Activated CD4-positive, alpha-beta T cell treated with anti-CD3 and anti-CD28 coated beads, Interleukin-2, Interleukin-4, amounts not matched to agents 100 ng/mL and 50 ng/mL, durations not matched to agents 16 hours and 8 hours (primary cell): ENCODE data around the gene PAX6.

Source experiments
- DNase-seq: peaks from one replicate; pipeline ENCODE4 v3.0.0-alpha.2; 2020; ENCODE audit warnings: low spot score

The PAX6 gene

DNA sequence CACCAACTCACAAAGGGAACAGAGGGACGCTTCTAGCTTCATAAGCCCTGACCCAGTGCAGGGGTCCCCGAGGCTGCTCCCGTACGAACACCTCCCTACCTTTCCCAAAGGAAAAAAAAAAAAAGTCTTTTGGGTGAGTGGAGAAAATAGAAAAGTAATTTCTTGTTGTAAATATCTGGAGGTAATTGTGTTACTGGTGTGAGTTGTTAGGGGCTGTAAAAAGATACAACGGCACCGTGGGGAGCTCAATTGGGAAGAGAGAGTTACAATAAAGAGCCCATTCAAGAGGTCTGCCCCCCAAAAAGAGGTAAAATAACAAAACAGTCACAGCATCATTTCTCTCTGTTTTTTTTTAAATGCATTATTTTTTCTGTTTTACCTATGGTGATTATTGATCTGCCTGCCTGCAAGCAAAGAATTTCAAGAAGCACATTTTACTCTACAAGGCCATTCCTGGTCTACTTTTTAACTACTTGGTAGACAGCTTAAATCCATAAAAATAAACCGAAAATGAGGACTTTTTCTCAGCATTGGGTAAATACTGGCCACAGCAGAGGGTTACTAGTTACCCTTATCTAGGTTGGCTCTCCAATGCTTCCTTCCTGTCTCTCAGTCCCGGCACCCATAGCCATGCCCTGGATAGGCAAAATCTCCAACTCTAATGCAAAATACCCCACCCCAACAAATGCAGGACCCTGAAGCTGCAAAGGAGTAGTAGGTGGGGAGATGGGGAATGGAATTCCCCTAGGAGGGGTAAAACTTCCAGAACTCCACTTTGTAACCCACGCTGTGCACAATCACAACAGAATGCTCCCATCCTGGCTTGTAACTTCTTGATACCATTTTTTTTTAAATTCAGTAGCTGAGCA, 3.1 kb downstream of the PAX6 start:
- DNase-seq: no peak

DNA sequence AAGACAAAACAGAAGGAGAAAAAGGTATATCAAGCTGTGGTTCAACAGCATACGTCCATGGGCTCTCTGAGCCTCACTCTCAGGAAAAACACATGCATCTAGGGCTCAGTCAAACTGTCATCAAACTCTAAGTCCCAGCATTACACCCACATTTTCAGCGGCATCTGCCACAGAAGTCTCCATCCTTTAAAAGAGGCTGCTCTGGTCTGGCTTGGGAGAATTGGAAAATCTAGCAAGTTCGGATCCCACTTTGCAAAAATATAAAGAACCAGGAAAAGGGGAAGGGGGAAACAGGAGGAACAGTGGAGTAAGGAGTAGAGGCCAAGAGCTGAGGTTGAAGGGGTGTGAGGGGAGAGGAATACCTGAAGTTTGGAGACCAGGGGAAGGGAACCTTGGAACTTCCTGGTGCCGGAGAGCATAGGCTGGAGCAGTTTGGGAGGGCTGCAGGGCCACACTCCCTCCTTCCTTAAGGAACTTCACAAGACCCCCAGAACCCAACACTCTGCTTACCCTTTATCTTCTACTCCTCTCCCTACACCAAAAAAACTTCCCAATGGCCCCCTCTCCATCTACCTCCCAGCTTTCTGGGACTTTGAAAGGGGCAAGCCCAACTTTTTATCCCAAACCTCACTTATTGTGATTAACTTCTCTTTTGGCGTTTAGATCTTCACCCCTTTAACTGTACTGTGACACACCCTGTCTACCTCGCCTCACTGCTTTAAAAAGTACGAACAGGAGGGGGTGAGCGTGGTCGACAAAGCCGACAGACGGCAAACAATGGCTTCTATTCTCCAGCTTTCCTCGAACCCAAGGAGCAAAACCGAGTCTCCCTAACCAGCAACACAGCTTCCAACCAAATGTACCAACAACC, 4.0 kb downstream of the PAX6 start:
- DNase-seq: no peak

DNA sequence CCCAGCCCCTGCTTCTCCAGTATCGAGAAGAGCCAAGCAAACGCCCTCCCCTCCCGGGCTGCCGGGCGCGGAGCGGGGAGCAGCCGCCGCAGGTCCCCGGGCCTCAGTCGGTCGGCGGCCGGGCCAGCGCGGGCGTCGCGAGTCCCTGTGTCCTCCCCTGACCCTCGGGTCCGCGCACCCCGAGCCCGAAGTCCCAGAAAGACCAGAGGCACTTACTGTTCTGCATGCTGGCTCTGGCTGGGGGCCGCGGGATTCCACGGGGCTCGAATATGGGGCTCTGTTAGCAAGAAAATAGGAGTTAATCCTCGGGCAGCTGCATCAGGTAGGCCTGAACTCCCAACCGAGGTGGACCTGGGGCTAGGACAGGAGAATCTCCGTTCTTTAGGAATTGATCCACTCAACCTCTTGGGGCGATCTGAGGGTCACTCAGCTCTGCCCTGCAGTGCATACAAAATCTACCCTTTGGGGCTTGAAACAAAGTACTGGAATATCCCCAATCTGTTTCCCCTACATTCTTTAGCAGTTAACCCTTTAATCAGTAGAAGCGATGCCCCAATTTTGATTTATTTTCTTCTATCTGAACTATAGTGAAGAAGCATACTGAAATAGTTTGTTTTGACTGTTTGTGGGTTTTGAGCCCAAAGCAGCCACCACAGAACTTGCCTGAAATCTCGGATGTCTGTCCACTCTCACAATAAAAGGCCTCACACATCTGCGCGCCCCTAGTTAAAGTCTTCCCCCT, 4.8 kb downstream of the PAX6 start:
- DNase-seq: no peak

DNA sequence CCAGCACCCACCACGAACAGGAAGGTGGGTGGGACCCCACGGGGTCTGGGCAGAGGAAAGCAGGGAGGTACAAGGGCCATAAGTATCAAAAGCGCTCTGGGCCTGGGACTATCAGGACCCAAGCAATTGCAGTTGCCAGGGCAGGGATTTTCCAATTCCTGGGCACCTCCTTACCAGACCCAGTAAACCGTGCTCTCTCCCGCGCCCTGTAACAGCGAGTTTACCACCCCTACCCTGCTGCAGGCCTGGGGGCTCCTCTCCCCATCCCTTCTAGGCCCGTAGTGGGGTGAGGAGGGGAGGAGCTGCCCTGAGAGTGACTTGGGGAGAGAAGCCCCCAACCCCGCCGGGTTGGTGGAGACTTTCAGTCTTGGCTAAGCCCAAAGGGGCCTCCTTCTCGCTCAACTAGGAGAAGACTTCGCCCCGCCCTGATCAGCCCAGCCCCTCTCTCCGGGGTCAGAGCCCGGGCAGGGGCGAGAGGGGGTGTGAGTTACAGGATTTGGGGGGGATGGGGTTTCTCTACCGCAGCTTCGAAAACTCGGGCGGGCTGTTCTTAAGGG, 5.4 kb downstream of the PAX6 start:
- DNase-seq: no peak

DNA sequence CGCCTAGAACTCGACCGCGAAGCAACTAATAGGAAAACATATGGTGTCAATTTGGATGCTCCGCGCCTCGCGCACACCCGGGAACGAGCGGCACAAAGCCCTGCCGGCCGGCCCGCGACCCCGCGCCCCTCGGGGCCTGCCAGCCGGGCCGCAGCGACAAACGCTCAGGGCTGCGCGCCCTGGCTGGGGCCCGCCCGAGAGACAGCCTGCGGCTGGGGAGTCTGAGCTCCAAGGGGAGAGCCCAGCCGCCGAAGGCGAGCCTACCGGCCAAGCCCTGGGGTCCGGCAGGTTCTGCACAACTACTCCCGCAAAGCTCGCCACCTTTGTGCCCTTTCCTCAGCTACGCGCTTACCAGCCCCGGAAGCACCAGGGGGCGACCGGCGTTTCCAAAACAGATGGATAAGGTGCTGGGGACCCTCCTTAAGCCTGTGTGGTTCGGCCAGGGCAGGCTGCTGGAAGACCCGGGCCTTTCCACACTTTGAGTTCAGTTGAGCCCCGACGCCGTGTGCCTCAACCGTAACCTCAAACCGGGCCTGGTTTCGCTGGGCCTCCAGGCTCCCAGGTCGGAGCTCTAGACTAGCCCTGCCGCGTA, 6.0 kb downstream of the PAX6 start:
- DNase-seq: no peak

DNA sequence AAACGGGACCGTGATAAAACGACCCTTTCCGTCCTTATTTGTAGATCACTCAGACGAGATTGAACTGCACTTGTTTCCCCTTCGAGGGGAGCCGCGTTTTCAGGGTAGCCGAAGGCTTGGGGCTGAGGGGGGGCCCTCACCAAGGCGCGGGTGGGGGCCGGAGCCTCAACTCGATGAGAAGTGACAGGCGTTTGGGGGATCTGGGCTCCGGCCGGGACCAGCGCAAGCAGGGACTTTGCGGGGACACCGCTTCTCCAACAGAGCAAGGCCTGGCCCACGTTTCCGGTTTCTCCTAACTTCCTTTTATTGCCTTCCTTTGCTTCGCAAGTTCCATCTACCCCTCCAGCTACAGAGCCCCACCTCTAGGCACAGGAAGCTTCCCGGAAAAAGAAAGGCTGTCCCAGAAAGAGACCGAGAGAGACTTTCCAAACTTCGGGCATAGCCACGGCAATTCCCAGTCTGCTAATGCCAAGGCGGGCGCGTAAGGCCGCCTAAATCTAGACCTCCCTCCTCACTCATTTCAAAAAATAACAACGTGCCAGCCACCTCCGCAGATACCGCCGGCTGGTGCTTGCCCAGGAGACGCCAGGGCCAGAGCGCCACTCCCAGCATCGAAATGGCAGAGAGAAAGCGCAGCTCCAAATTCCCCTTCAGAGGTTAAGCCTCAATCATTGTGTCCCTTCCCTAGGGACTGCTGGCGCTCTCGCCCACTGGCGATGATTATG, 6.6 kb downstream of the PAX6 start:
- no peak for DNase-seq

DNA sequence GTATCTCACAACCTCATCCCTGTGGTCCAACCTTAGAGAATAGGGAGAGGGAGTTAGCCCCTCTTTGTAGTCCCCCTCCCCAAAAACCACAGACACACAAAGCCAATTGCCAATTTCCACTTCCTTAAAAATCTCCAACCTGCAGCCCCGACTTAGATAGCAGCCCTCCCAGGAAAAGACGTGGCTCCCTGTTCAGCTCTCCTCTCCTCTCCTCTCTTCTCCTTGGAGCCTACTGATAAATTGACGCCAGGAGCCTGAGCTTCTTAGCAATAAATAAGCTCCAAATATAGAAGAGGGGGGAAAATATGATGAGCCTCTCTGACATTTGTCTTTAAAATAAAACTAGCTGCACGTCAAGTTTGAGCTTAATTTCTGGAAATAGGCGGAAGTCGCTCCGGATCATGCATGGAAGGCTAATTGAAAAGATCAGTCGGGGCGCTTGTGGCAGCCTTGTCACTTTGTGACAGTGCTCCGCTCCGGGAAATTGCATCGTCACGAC, 7.3 kb downstream of the PAX6 start:
- DNase-seq: no peak

DNA sequence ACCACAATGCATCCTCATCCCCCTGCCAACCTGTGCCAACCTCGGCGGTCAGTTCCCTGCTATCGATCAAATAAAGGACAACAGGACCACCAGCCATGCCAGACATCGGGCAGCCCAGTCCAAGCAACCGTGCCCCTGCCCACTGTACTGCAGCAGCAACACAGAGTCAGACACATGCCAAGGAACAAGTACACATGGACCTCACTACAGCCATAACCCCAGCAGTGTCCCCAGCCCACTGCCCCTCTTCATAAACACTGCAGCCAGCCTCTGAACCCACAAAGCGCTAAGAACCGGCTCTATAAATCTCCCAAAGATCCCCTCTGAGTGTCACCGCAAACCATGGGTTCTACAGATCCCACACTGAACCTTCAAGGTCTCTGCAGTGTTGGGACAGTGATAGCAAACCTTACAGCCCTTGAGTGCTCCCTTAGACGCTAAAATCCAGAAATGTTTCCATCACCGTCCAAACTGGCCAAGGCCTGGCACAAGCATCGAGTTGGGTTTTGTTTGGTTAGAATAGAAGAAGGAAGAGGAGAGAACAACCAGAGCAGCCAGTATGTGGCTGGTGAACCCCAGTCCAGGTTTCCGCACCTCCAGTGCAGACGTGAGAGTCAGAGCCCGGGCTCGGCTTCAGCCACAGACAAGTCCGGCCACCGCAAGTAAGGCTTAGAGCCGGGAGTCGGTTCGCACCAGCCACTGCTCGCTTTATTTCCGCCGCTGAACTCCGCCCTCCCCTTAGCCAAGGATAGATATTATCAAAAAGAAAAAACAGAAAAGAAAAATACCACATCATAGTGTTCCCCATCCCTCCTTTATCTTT, 7.9 kb downstream of the PAX6 start:
- DNase-seq: no peak

DNA sequence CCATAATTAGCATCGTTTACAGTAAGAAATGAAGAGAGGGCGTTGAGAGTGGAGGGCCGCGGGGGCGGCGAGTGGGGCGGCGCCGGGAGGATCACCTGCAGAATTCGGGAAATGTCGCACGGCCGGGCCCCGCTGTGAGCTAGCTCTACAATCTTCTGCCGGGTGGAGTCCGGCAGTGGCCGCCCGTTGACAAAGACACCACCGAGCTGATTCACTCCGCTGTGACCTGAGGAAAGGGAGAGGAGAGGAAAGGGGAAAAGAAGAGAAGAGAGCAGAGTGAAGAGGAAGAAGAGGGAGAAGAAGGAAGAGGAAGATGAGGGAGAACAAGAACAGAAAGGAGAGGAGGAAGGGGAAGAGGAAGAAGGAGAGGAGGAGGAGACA, 8.5 kb downstream of the PAX6 start:
- no peak for DNase-seq

DNA sequence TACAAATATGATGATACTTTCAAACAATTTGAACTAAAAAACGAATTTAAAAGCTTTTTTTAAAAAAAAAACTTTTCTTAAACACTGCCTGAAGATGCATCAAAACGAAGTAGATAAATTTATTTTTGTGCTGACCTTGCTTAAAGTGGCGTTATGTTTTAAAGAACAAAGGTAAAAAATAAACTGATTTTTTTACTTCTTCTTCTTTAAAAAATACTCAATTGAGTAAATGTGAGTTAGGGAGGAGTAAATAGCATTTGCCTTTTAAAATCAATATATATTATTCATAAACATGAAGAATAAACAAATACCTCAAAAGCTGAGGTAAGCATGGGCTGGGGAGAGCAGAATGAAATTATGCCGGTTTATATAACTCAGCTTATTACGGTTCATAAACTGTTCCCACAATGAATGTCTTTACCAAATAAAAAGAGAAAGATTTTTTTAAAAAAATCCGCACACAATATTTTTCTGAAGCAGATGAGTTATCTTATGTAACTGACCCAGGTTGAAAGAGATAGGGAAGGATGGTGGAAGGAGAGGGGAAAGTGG, 9.0 kb downstream of the PAX6 start:
- DNase-seq: no peak

DNA sequence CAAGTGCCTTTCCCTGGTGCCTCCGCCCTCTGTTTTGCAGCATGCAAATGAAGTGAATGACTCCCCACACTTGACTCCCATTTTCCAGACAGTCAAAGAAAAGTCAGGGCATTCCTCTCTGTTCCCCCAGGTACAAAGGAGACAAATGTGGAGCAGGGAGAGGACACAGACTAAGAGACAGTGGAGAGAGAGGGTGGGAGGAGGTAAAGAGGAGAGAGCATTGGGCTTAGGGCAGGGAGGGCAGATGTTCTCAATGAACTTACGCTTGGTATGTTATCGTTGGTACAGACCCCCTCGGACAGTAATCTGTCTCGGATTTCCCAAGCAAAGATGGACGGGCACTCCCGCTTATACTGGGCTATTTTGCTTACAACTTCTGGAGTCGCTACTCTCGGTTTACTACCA, 9.8 kb downstream of the PAX6 start:
- no peak for DNase-seq

DNA sequence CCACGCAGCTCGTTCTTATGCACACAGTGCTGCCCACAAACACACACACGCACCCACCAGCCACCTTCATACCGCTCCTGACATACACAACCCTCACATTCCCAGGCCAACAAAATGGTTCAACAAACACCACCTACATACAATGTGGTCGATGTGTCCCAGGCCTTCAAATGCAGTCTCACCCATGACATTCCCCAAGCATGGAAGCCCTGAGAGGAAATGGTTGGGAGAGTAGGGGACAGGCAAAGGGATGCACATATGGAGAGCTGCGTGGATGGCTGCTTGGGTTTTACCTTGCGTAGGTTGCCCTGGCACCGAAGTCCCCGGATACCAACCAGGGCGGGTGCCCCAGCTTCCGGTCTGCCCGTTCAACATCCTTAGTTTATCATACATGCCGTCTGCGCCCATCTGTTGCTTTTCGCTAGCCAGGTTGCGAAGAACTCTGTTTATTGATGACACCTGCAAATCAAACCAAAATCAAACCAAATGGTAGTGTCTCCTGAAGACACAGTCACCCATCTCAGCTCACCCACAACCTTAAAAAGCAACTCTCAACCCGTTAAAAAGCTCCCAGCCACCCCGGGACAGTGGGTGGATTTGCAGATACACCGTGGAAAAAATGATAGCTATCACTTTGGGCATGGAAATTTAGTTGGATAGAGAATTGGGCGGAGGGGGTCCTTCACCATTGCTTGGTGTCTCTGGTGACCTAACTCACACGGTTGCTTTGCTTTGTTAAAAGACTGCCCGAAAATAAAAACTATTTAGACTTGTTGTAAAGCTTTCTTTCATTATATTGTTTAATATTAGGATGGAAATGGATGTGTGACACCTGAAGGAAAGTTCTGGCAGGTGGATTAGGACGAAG, 10.5 kb downstream of the PAX6 start:
- DNase-seq: no peak

DNA sequence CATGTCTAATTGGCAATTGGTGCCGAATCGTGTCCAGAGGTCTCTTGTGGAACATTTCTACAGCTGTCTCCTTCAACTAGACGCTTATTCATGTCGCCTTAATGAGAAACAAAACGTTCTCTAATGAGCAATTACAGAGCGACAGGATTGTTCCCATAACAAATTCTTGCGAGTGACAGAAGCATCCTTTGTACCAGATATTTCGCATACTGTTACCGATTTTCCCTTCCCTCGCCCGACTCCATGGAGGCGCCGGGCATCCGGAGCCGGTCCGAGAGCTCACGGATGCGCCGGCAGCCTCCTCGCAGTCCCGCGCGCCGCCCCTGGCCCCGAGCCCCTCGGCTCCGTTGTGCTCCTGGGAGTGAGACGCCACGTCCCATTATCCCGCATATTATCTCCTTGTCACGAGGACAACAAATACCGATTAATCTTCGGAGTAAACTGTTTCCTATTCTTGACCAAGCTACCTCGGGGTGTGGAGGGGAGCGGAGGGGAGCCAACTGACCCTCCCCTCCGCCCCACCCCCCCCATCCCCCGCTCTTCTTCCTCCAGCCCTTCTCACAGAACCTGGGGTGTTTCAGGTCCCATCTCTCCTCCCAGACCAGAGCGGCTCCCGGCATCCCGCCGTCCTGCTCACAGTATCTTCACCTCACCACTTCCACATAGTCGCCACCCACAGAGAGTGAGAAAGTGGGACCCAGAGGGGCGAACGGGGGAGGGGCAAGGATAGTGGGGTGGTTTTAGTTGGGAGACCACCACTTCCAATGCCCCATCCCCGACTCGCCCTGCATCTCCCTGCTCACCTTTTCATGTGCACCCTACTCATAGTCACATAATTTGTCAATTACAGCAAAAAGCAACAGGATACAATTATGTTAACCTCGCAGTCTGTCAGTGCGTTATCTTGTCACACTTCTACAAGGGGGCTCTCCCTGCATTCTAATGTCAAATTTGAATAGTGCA, 11.4 kb downstream of the PAX6 start:
- no peak for DNase-seq

DNA sequence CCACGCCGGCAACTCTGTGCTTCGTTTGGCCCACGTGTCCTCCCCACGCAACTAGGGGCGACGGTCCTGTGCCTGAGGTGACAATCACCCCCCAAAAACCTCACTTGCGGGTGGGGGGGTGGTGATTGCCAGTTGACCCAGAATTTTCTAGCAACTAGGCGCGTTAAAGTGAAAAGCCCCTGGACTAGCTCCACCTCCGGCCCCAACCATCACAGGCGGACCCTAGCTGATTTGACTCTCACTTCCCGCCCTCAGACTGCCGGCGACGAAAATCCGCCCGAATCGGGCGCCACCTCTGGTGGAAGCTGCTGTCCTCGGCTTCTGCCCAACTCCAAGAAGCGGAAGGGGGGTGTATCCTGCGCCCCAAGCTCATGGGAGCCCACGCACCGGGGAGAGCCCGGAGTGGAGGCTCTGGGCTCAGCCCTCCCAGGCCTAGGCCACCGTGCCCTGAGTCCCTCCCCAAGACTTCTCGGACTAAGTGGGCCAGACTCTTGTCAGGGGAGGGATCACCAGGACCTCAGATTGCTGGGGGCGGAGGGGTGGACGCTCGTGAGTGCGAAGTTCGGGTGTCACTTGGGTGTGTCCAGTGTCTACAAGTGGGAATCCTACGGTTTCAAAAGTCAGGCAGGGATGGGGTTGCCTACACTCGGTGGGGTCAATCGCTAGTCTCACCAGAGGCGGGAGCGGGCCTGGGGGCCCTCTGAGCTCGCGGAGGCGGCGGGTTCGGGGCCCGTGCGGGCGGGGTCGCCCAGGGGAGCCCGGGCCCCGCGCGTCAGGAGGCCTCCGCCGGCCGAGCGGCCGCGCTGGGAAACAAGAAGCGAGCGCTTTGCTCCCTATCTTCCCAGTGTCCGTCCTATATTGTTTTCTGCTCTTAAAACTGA, 12.3 kb downstream of the PAX6 start:
- DNase-seq: no peak

DNA sequence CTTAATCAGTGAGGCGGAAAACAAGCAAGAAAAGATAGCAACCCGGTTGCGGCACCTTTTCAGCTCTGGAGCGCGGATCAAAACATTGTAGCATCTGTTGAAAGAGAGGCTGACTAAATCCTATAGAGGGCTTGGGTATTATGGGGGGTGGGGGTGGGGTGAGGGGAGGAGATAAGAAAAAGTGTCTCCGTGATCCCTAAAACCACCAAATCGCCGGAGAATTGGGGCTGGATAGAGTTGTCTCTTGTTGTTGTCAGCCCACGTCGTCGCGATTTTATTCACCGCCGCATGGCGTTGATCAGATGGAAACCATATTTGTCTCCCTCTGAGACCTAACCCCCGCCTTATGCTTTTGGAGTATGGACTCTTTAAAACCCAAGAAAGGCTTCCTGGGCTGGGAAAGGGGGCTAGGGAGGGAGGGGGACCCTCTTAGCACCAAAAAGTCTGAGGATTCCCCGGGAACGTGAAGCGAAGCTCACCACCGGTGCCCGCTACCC, 13.0 kb downstream of the PAX6 start:
- DNase-seq: no peak
